Small intestine (tissue), 7 donors: ENCODE data around the gene MANBA. TPM values are rescaled to one million over a fixed set of nuclear protein-coding genes. Genes with fewer than 3 reads are reported as not detected.

Experiments
- DNase-seq, 2 donors: peaks; one replicate each; pipeline versions ENCODE4 v3.0.0 to v3.0.0-alpha.2; 2013
- FAIRE-seq: peaks from 2 replicates; lab custom pipeline; 2012; peaks lifted over from hg19 to GRCh38; lab: Jason Lieb, UNC
- H3K27ac ChIP-seq, 3 donors: one replicate each; pipeline ENCODE4 v1.5.1; 2013; ENCODE audit warnings: low read length in 2 of 3, mild to moderate bottlenecking in 2 of 3, control low read depth in 1 of 3, inconsistent platforms in 1 of 3, low read depth in 1 of 3, moderate library complexity in 1 of 3
- H3K27me3 ChIP-seq, 3 donors: one replicate each; pipeline ENCODE4 v1.6.1; 2013; ENCODE audit warnings: low read length in 3 of 3, inconsistent platforms in 1 of 3; ENCODE audit not compliant: control insufficient read depth in 3 of 3, insufficient read depth in 3 of 3
- H3K36me3 ChIP-seq, 3 donors: one replicate each; pipeline ENCODE4 v1.6.1; 2013; ENCODE audit warnings: low read length in 3 of 3, inconsistent platforms in 1 of 3, low read depth in 1 of 3, mild to moderate bottlenecking in 1 of 3, moderate library complexity in 1 of 3; ENCODE audit not compliant: control insufficient read depth in 3 of 3, insufficient read depth in 2 of 3
- H3K4me1 ChIP-seq, 3 donors: one replicate each; pipeline ENCODE4 v1.6.1; 2013; ENCODE audit warnings: low read length in 2 of 3, inconsistent platforms in 1 of 3, low read depth in 1 of 3, mild to moderate bottlenecking in 1 of 3, moderate library complexity in 1 of 3; ENCODE audit not compliant: control insufficient read depth in 3 of 3, insufficient read depth in 2 of 3
- H3K4me3 ChIP-seq, 3 donors: one replicate each; pipeline ENCODE4 v1.5.1; 2013; ENCODE audit warnings: low read length in 3 of 3, control low read depth in 1 of 3, inconsistent platforms in 1 of 3, low read depth in 1 of 3, mild to moderate bottlenecking in 1 of 3, moderate library complexity in 1 of 3
- H3K9me3 ChIP-seq, 2 donors: one replicate each; pipeline ENCODE4 v1.6.1; 2013; ENCODE audit warnings: low read depth in 1 of 2, low read length in 1 of 2; ENCODE audit not compliant: control insufficient read depth in 2 of 2, insufficient read depth in 1 of 2
- WGBS, 3 donors: extraction: QIAGEN DNeasy Blood & Tissue Kit; methylation state at CpG; one replicate each; pipeline ENCODE4 v1.1.7; 2013; 5-methylcytosine and 5-hydroxymethylcytosine counted together
- polyA plus RNA-seq, 4 donors: library from polyadenylated mRNA; stranded (reverse) in 3 of 4; unstranded in 1 of 4; fragments of 200-250 nt in 3 of 4; fragments of 120-200 nt in 1 of 4; gene quantifications; one replicate each; pipeline versions ENCODE4 v1.2.1 to v1.2.3, GENCODE V29; 2013
- donor health status: healthy with polysubstance abuse.
- donor health status: control.
- donor health status: control.
- donor health status: Bipolar disorder and iron deficiency.
- donor health status: healthy.

Gene MANBA
- polyA plus RNA-seq, 4 donors: 4.7 to 35.8 (median 8.3) TPM

DNA sequence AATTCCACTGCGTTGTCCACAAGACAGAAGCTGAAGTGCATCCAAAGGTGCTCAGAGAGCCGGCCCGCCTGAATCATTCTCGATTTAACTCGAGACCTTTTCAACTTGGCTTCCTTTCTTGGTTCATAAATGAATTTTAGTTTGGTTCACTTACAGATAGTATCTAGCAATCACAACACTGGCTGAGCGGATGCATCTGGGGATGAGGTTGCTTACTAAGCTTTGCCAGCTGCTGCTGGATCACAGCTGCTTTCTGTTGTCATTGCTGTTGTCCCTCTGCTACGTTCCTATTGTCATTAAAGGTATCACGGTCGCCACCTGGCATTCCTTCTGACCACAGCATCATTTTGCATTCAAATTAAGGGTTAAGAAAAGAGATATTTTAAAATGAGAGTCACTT lies 144.1 kb downstream of the MANBA start:
- 69 to 90% (median 85%) methylated on average over 9 of the region's 9 CpGs for WGBS, 3 donors
- FAIRE-seq: no peak
- no peak overlapping the region for H3K27ac ChIP-seq
- no peaks in the 10 kb centered on the region for H3K27me3 ChIP-seq
- H3K9me3 ChIP-seq: no peaks in the 10 kb centered on the region
- peaks cover 6 to 35% (median 18%) of the 10 kb centered on the region in 3 donors for H3K36me3 ChIP-seq
- no peak overlapping the region for H3K4me3 ChIP-seq
- DNase-seq: no peak
- H3K4me1 ChIP-seq: peaks cover 0 to 15% (median 0%) of the 10 kb centered on the region in 3 donors

DNA sequence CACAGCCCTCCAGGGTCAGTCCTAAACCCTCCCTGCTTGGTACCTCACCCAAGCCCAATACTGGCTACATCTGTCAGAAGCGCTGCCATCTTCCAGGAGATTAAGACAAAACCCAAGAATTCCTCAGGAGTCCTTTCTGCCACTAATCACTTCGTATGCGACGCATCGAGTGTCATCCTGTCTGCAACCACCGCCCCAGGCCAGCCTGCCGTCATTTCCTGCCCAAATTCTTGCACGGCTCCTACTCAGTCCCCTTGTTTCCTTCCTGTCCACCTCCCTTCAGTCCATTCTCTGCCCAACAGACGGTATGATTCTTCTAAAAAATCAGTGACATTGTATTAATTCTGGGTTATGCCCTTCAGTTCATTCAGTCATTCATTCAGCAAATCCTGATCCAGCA lies 146.0 kb downstream of the MANBA start:
- WGBS, 3 donors: 73 to 81% (median 76%) methylated on average over 9 of the region's 9 CpGs
- Histone ChIP-seq H3K36me3 (peaks cover 10 to 45% (median 23%) of the 10 kb centered on the region in 3 donors), H3K27me3 (no peaks in the 10 kb centered on the region), H3K4me3 (peak overlapping the region in 1 of 3 donors; percentile 5), H3K9me3 (no peaks in the 10 kb centered on the region), H3K4me1 (peaks cover 0 to 4% (median 0%) of the 10 kb centered on the region in 3 donors), H3K27ac (peak overlapping the region in 2 of 3 donors; percentile 28 to 81)
- FAIRE-seq: no peak
- peak in 1 of 2 donors; percentile 34 for DNase-seq

DNA sequence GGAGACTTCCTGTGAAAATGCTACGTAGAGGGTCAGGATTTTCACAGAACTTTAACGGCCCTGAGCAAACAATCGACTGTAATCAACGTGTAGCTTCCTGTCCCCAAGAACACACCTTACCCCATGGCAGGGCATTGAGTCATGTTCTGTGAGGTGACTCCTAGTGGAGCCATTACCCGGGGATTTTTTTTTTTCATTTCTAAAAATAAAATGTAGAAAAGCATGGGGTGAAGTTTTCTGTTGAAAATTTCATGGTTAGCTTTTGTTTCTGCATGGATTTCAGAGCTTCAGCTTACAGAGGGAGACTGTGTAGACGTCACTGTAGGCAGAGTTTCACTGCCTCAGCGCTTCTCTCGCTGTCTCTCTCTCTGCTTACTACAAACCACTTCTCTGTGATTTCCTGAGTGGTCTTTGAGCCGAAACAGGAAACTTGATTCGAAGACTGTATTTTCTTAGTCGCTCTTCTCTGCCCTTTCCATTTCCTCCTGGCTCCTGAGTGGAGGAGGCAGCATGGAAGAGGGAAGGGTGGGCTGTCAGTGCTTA lies 147.9 kb downstream of the MANBA start:
- Histone ChIP-seq H3K27me3 (no peaks in the 10 kb centered on the region), H3K36me3 (peaks cover 12 to 53% (median 28%) of the 10 kb centered on the region in 3 donors), H3K27ac (peak overlapping the region in 2 of 3 donors; percentile 16 to 89), H3K4me3 (peak overlapping the region in 1 of 3 donors; percentile 3), H3K9me3 (no peaks in the 10 kb centered on the region), H3K4me1 (no peaks in the 10 kb centered on the region)
- WGBS, 3 donors: 51 to 64% (median 53%) methylated on average over 11 of the region's 11 CpGs
- FAIRE-seq (no peak), DNase-seq (peak in 1 of 2 donors; percentile 49)

GRCh38 chr4:102612210-102612609 lies 148.6 kb downstream of the MANBA start:
- H3K27ac ChIP-seq: peak overlapping the region in 2 of 3 donors; percentile 16 to 58
- no peak for FAIRE-seq
- no peak overlapping the region for H3K4me3 ChIP-seq
- H3K36me3 ChIP-seq: peaks cover 12 to 57% (median 33%) of the 10 kb centered on the region in 3 donors
- H3K9me3 ChIP-seq: no peaks in the 10 kb centered on the region
- no peaks in the 10 kb centered on the region for H3K27me3 ChIP-seq
- H3K4me1 ChIP-seq: no peaks in the 10 kb centered on the region
- WGBS, 3 donors: 79 to 96% (median 93%) methylated on average over 2 of the region's 2 CpGs
- DNase-seq: no peak

- peak; percentile 28 to 71 for DNase-seq
- FAIRE-seq: no peak
- peaks cover 16 to 56% (median 29%) of the 10 kb centered on the region in 3 donors for H3K36me3 ChIP-seq
Observed at GRCh38 chr4:102610476-102610875, 150.3 kb downstream of the MANBA start.

DNA sequence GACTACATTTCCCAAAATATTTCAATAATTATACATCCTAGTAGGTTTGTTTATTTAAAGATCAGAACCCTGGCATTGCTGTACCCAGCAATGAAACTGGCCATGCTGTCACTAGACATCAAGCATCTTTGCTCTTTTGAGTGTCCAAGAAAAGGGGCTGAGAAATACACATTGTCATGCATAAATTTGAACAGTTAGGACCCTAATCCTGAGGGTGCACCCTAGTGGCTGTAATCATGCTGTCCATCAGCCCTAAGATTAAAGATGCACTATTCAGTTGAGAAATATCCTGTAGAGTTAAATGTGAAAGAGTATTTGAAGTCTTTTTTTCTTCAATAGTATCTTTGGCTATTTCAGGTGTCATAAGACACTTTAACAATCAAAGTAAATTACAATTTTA lies 150.8 kb downstream of the MANBA start:
- Histone ChIP-seq H3K27ac (no peak overlapping the region), H3K4me1 (no peaks in the 10 kb centered on the region), H3K9me3 (no peaks in the 10 kb centered on the region), H3K36me3 (peaks cover 16 to 54% (median 29%) of the 10 kb centered on the region in 3 donors), H3K27me3 (no peaks in the 10 kb centered on the region), H3K4me3 (no peak overlapping the region)
- no peak for DNase-seq
- FAIRE-seq: no peak

More at GRCh38 chr4:102610476-102610875, 150.3 kb downstream of the MANBA start:
- WGBS, 3 donors: 27 to 68% (median 49%) methylated on average over 3 of the region's 3 CpGs
- no peak overlapping the region for H3K27ac ChIP-seq
- H3K4me1 ChIP-seq: no peaks in the 10 kb centered on the region
- H3K9me3 ChIP-seq: no peaks in the 10 kb centered on the region
- no peak overlapping the region for H3K4me3 ChIP-seq
- no peaks in the 10 kb centered on the region for H3K27me3 ChIP-seq

- peaks cover 19 to 40% (median 22%) of the 10 kb centered on the region in 3 donors for H3K36me3 ChIP-seq
- 75 to 90% (median 84%) methylated on average over 1 of the region's 1 CpG for WGBS, 3 donors
- FAIRE-seq: no peak
Observed at GRCh38 chr4:102608190-102608589, 152.6 kb downstream of the MANBA start.

DNA sequence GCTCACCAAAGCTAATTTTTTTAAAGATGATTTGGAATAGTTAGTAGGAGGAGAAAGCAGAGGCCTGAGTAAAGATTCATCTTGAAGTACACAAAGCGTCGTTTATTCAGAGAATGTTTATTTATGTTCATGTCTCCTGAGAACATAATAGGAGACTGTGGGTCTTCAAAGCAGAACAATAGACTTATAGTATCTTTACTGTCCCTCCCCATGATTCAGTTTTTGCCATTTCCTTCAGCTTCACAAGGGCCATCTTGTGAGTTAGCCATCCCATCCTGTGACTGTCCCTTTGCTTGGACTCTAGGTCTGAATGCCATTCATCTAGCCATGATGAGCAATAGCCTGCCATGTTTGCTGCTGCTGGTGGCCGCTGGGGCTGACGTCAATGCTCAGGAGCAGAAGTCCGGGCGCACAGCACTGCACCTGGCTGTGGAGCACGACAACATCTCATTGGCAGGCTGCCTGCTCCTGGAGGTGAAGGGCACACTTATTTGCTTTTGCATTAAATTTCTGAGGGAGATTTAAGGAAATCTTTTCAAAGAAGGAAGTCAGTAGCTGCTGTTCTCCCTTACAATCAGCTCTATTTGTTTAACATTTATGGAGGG lies 153.8 kb downstream of the MANBA start:
- Histone ChIP-seq H3K27me3 (no peaks in the 10 kb centered on the region), H3K4me3 (no peak overlapping the region), H3K9me3 (no peaks in the 10 kb centered on the region), H3K36me3 (peaks cover 14 to 34% (median 20%) of the 10 kb centered on the region in 3 donors), H3K27ac (no peak overlapping the region), H3K4me1 (no peaks in the 10 kb centered on the region)
- 79 to 88% (median 80%) methylated on average over 7 of the region's 7 CpGs for WGBS, 3 donors
- FAIRE-seq: no peak
- DNase-seq: no peak

More at GRCh38 chr4:102608190-102608589, 152.6 kb downstream of the MANBA start:
- Histone ChIP-seq H3K27ac (no peak overlapping the region), H3K27me3 (no peaks in the 10 kb centered on the region), H3K9me3 (no peaks in the 10 kb centered on the region), H3K4me3 (no peak overlapping the region), H3K4me1 (no peaks in the 10 kb centered on the region)
- DNase-seq: no peak
